GM12878 (cell line): ENCODE data around the gene VDR. TPM values are rescaled to one million over a fixed set of nuclear protein-coding genes. Genes with fewer than 3 reads are reported as not detected.

Experiments used
- ATAC-seq: fragments of 200-7000 bp; cut with Tn5 transposase; 3 replicates; pipeline ENCODE4 v1.9.1; 2020; ENCODE audit warnings: mild to moderate bottlenecking, moderate library complexity
- BruUV-seq: library from RNA; stranded (reverse); fragments of 400-500 nt; replicated peaks from 2 replicates; lab custom pipeline; 2021; lab: Mats Ljungman, UMichigan
- CTCF ChIA-PET: fragments of 300-600 bp; sonication (Branson Sonifier 250); formaldehyde crosslinking; extraction: SDS; loops from one replicate; lab custom pipeline; 2021; ENCODE audit warnings: inconsistent platforms; lab: Yijun Ruan, JAX
- POLR2A ChIA-PET: fragments of 350-600 bp; formaldehyde crosslinking; extraction: SDS; loops from one replicate; lab custom pipeline; 2021; ENCODE audit warnings: inconsistent platforms; lab: Charles Lee
- RAD21 ChIA-PET: fragments of 300-600 bp; sonication (Branson Sonifier 250); formaldehyde crosslinking; loops from one replicate; lab custom pipeline; 2023; ENCODE audit warnings: antibody characterized with exemption; ENCODE audit not compliant: unreplicated experiment; lab: Charles Lee
- SMC1A ChIA-PET: fragments of 300-600 bp; sonication (Branson Sonifier 250); formaldehyde crosslinking; loops from one replicate; lab custom pipeline; 2023; ENCODE audit not compliant: unreplicated experiment, uncharacterized antibody; lab: Charles Lee
- DNase-seq: peaks from one replicate; pipeline ENCODE4 v3.0.0-alpha.2; 2011; ENCODE audit warnings: low read depth, low spot score
- FAIRE-seq: peaks from 3 replicates; lab custom pipeline; 2011; peaks lifted over from hg19 to GRCh38; lab: Jason Lieb, UNC
- H2AFZ ChIP-seq: 2 replicates; pipeline ENCODE4 v1.6.0; 2011; ENCODE audit warnings: low read depth, low read length, control low read depth; ENCODE audit not compliant: control insufficient read depth
- H3K27ac ChIP-seq: 2 replicates; pipeline ENCODE4 v1.5.1; 2011; ENCODE audit warnings: control low read depth; ENCODE audit not compliant: control insufficient read depth, insufficient read depth
- H3K27me3 ChIP-seq, 2 experiments: replicated peaks in 1 of 2; 2 replicates each; pipeline versions ENCODE4 v1.6.0 to v1.6.1; 2011; ENCODE audit warnings: low read length in 1 of 2; ENCODE audit not compliant: control insufficient read depth in 2 of 2, insufficient read depth in 2 of 2
- H3K36me3 ChIP-seq, 2 experiments: 2 replicates each; pipeline ENCODE4 v1.5.1; 2011; ENCODE audit warnings: low read length in 1 of 2; ENCODE audit not compliant: control insufficient read depth in 2 of 2, insufficient read depth in 2 of 2
- H3K4me1 ChIP-seq: 2 replicates; pipeline ENCODE4 v1.6.1; 2011; ENCODE audit warnings: mild to moderate bottlenecking, low read length, moderate library complexity, mixed read lengths; ENCODE audit not compliant: control insufficient read depth, insufficient read depth
- H3K4me2 ChIP-seq: 2 replicates; pipeline ENCODE4 v1.6.0; 2011; ENCODE audit warnings: control low read depth; ENCODE audit not compliant: control insufficient read depth, insufficient read depth
- H3K4me3 ChIP-seq: fragments of 200-600 bp; sonication (generic); 2 replicates; pipeline ENCODE4 v1.5.1; 2016
- H3K79me2 ChIP-seq: 2 replicates; pipeline ENCODE4 v1.6.0; 2011; ENCODE audit warnings: low read length; ENCODE audit not compliant: control insufficient read depth, insufficient read depth
- H3K9ac ChIP-seq: 2 replicates; pipeline ENCODE4 v1.8.0; 2011; ENCODE audit warnings: low read length, control low read depth, mixed read lengths; ENCODE audit not compliant: control insufficient read depth, insufficient read depth
- H3K9me3 ChIP-seq: replicated peaks from 3 replicates; pipeline ENCODE4 v1.5.1; 2011; ENCODE audit warnings: mild to moderate bottlenecking, low read length; ENCODE audit not compliant: control insufficient read depth, insufficient read depth
- H4K20me1 ChIP-seq: 2 replicates; pipeline ENCODE4 v1.6.0; 2011; ENCODE audit not compliant: control insufficient read depth, insufficient read depth
- EED ChIP-seq: sonication (generic); IDR thresholded peaks from 2 replicates; pipeline ENCODE4 v1.6.1; 2016; ENCODE audit warnings: antibody characterized with exemption, low read depth
- FOXK2 ChIP-seq: fragments of 450-650 bp; IDR thresholded peaks from 2 replicates; pipeline ENCODE4 v1.6.1; 2017; ENCODE audit warnings: mild to moderate bottlenecking, moderate library complexity
- HDAC2 ChIP-seq: fragments of 200-600 bp; sonication (generic); IDR thresholded peaks from 2 replicates; pipeline ENCODE4 v1.6.1; 2017
- POLR2AphosphoS5 ChIP-seq: IDR thresholded peaks from 2 replicates; pipeline ENCODE4 v1.6.1; 2011; ENCODE audit warnings: mild to moderate bottlenecking, low read length, inconsistent platforms
- TBL1XR1 ChIP-seq: IDR thresholded peaks from 2 replicates; pipeline ENCODE4 v1.6.1; 2012; ENCODE audit warnings: low read depth, low read length, improper control_type of control experiment
- YY1 ChIP-seq: IDR thresholded peaks from 2 replicates; pipeline ENCODE4 v1.6.1; 2011; ENCODE audit warnings: low read depth, mild to moderate bottlenecking, low read length
- ZNF207 ChIP-seq: fragments of 450-650 bp; IDR thresholded peaks from 2 replicates; pipeline ENCODE4 v1.6.1; 2014; ENCODE audit warnings: antibody characterized with exemption, mild to moderate bottlenecking, borderline replicate concordance
- ZNF384 ChIP-seq: IDR thresholded peaks from 2 replicates; pipeline ENCODE4 v1.6.1; 2012; ENCODE audit warnings: low read depth, mild to moderate bottlenecking, low read length, improper control_type of control experiment, borderline replicate concordance
- WGBS: methylation state at CpG from one replicate; pipeline ENCODE4 v1.1.6; 2016; ENCODE audit warnings: low lambda C conversion rate; ENCODE audit not compliant: insufficient replicate concordance, insufficient coverage; ENCODE audit errors: missing lambda C conversion rate; 5-methylcytosine and 5-hydroxymethylcytosine counted together
- in situ Hi-C: fragments of 300-500 bp; cut with MboI; formaldehyde crosslinking; loops from 9 replicates; pipeline ENCODE4 v1.14.3; 2018; ENCODE audit warnings: mixed read lengths
- intact Hi-C: fragments of 100-400 bp; cut with micrococcal nuclease; formaldehyde crosslinking; loops from one replicate; pipeline ENCODE4 v1.14.2; 2022; ENCODE audit not compliant: unreplicated experiment
- polyA plus RNA-seq, 11 experiments: library from polyadenylated mRNA; depleted of rRNA in 4 of 11; unstranded in 6 of 11; stranded (reverse) in 5 of 11; fragments of >200 nt; fragmentation: Nextera tagmentation in 4 of 11; fragmentation: Illumina TruSeq in 1 of 11; extraction: Ambion mirVana in 4 of 11; extraction: Trizol in 1 of 11; gene quantifications; 1 replicate in 1 of 11; 2 replicates in 10 of 11; pipeline versions ENCODE4 v1.2.1 to v1.2.3, GENCODE V29; 2011 to 2016; ENCODE audit warnings: inconsistent platforms in 2 of 11, missing spikeins in 2 of 11, low read depth in 1 of 11
- total RNA-seq, 4 experiments: library from RNA; depleted of rRNA in 3 of 4; stranded (reverse); fragments of >200 nt in 3 of 4; fragmentation: Illumina TruSeq in 1 of 4; extraction: Trizol in 1 of 4; gene quantifications; 2 replicates each; pipeline versions ENCODE4 v1.2.1 to v1.2.3, GENCODE V29; 2013 to 2021
- TF ChIP-seq, protein P1 (sequence below): IDR thresholded peaks from 2 replicates; pipeline ENCODE4 v1.6.1; 2012; ENCODE audit warnings: low read depth, low read length, improper control_type of control experiment
- TF ChIP-seq, protein P2 (sequence below), 3 experiments: IDR thresholded peaks in 2 of 3; conservative IDR thresholded peaks in 1 of 3; 2 replicates each; pipeline ENCODE4 v1.5.1; 2011; ENCODE audit warnings: low read depth in 3 of 3, low read length in 3 of 3, mild to moderate bottlenecking in 3 of 3, control low read depth in 2 of 3, moderate library complexity in 2 of 3, inconsistent platforms in 1 of 3, mixed read lengths in 1 of 3; ENCODE audit not compliant: control insufficient read depth in 2 of 3, insufficient read depth in 1 of 3; ENCODE audit errors: extremely low read depth in 1 of 3
- TF ChIP-seq, protein P3 (sequence below): fragments of 450-650 bp; IDR thresholded peaks from 2 replicates; pipeline ENCODE4 v1.6.1; 2017; ENCODE audit warnings: mild to moderate bottlenecking, moderate library complexity

The VDR gene
- total and polyA plus RNA-seq, 10 of the 15 experiments (the other 5 are each of a cell fraction or from before 2014, with no cell fraction given) = 0.27 to 7.9 (median 3.0) TPM

- TF ChIP-seq ZNF384 (no peak), ZNF207 (no peak)
Observed at GRCh38 chr12:47878918-47879481, 25.8 kb downstream of the VDR start (continued).

DNA sequence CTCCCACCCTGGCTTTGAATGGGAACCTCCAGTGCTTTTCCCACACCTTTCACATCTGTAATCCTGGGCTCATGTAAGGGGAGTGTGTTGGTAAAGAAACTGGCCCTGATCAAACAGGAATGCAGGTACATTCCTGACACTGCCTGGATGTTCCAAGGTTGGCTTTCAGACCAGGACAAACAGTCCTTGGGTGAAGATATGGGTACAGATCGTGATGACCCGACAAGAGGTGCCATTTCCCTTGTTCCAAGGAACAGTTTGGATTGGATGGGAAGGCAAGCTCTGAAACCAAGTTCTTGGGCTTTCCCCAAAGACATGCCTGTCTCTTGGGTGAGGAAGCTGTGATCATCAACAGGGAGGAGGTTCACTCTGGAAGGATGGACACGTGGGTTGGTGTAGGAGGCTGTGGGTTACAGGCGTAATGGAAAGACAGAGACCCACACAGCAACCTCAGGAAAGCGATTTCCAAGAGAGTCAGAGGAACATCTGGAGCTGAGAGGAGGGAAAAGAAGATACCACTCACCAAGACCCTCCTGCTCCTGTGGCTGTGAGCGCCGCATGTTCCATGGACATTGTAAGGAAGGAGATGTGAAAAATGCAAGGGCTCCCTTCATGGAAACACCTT is 26.4 kb downstream of the VDR start:
- Histone ChIP-seq H3K4me3 (no peak overlapping the region), H3K9me3 (no peaks in the 10 kb centered on the region), H3K4me2 (no peak overlapping the region), H4K20me1 (no peaks in the 10 kb centered on the region), H3K79me2 (no peaks in the 10 kb centered on the region), H3K9ac (no peak overlapping the region), H3K27me3 (no peaks in the 10 kb centered on the region), H3K4me1 (peaks cover 23% of the 10 kb centered on the region), H2AFZ (no peak overlapping the region), H3K27ac (no peak overlapping the region), H3K36me3 (no peaks in the 10 kb centered on the region; a peak in 1 of 4 replicates)
- BruUV-seq = no TSS peak
- ChIA-PET POLR2A (no interaction called here), SMC1A (interaction anchor here (0.6 to 11.6 kb wide), 2 partner anchors 6 to 166 kb away, joined by 3 to 118 read pairs; no protein-coding TSS in a partner anchor), CTCF (interaction anchor here (13.0 kb wide), 1 partner anchor 11 kb away, joined by 94 read pairs; no protein-coding TSS in a partner anchor), RAD21 (interaction anchor here (2.4 kb wide), 1 partner anchor 9 kb away, joined by 15 read pairs; no protein-coding TSS in a partner anchor)
- intact Hi-C loops = no loop called here
- FAIRE-seq (no peak), ATAC-seq (no peak), DNase-seq (no peak)
- in situ Hi-C loops = no loop called here
- WGBS = 85% methylated on average over 7 of the region's 7 CpGs
- TF ChIP-seq TBL1XR1 (no peak), ZNF384 (no peak), YY1 (no peak), POLR2AphosphoS5 (no peak), HDAC2 (no peak), EED (no peak), FOXK2 (no peak)
- TF ChIP-seq, protein P1, sequence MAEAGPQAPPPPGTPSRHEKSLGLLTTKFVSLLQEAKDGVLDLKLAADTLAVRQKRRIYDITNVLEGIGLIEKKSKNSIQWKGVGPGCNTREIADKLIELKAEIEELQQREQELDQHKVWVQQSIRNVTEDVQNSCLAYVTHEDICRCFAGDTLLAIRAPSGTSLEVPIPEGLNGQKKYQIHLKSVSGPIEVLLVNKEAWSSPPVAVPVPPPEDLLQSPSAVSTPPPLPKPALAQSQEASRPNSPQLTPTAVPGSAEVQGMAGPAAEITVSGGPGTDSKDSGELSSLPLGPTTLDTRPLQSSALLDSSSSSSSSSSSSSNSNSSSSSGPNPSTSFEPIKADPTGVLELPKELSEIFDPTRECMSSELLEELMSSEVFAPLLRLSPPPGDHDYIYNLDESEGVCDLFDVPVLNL = no peak
- TF ChIP-seq, protein P2, sequence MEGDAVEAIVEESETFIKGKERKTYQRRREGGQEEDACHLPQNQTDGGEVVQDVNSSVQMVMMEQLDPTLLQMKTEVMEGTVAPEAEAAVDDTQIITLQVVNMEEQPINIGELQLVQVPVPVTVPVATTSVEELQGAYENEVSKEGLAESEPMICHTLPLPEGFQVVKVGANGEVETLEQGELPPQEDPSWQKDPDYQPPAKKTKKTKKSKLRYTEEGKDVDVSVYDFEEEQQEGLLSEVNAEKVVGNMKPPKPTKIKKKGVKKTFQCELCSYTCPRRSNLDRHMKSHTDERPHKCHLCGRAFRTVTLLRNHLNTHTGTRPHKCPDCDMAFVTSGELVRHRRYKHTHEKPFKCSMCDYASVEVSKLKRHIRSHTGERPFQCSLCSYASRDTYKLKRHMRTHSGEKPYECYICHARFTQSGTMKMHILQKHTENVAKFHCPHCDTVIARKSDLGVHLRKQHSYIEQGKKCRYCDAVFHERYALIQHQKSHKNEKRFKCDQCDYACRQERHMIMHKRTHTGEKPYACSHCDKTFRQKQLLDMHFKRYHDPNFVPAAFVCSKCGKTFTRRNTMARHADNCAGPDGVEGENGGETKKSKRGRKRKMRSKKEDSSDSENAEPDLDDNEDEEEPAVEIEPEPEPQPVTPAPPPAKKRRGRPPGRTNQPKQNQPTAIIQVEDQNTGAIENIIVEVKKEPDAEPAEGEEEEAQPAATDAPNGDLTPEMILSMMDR (IDR thresholded peaks at IDR 0.05 in 2 of 3, conservative IDR thresholded peaks at IDR 0.05 in 1 of 3; ENCODE audit: control insufficient read depth in 2 of 3, extremely low read depth in 1 of 3, insufficient read depth in 1 of 3, low read depth in 3 of 3, low read length in 3 of 3) = no peak
- TF ChIP-seq, protein P3, sequence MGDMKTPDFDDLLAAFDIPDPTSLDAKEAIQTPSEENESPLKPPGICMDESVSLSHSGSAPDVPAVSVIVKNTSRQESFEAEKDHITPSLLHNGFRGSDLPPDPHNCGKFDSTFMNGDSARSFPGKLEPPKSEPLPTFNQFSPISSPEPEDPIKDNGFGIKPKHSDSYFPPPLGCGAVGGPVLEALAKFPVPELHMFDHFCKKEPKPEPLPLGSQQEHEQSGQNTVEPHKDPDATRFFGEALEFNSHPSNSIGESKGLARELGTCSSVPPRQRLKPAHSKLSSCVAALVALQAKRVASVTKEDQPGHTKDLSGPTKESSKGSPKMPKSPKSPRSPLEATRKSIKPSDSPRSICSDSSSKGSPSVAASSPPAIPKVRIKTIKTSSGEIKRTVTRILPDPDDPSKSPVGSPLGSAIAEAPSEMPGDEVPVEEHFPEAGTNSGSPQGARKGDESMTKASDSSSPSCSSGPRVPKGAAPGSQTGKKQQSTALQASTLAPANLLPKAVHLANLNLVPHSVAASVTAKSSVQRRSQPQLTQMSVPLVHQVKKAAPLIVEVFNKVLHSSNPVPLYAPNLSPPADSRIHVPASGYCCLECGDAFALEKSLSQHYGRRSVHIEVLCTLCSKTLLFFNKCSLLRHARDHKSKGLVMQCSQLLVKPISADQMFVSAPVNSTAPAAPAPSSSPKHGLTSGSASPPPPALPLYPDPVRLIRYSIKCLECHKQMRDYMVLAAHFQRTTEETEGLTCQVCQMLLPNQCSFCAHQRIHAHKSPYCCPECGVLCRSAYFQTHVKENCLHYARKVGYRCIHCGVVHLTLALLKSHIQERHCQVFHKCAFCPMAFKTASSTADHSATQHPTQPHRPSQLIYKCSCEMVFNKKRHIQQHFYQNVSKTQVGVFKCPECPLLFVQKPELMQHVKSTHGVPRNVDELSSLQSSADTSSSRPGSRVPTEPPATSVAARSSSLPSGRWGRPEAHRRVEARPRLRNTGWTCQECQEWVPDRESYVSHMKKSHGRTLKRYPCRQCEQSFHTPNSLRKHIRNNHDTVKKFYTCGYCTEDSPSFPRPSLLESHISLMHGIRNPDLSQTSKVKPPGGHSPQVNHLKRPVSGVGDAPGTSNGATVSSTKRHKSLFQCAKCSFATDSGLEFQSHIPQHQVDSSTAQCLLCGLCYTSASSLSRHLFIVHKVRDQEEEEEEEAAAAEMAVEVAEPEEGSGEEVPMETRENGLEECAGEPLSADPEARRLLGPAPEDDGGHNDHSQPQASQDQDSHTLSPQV = no peak
